HG02938 (cell line): Measurements from ENCODE around the gene CCND2.
A peak's percentile ranks its signal among the peaks of the same experiment; 100 is the strongest.

ENCODE experiments used
- ATAC-seq: cut with Tn5 transposase; IDR thresholded peaks from one replicate; pipeline ENCODE4 v1.9.1; 2021; ENCODE audit warnings: mild to moderate bottlenecking, moderate library complexity; ENCODE audit not compliant: unreplicated experiment

Gene CCND2

GRCh38 chr12:4289231-4289878 is 15.8 kb downstream of the CCND2 start:
- no peak for ATAC-seq

GRCh38 chr12:4289998-4290790 is 16.6 kb downstream of the CCND2 start:
- ATAC-seq, result no peak

- ATAC-seq, result no peak
Measured at GRCh38 chr12:4292341-4293073, 18.9 kb downstream of the CCND2 start.

GRCh38 chr12:4293299-4293965 is 19.9 kb downstream of the CCND2 start:
- no peak for ATAC-seq

GRCh38 chr12:4293966-4294505 is 20.5 kb downstream of the CCND2 start:
- ATAC-seq, result no peak

GRCh38 chr12:4296751-4297150 is 23.2 kb downstream of the CCND2 start:
- no peak for ATAC-seq

GRCh38 chr12:4297617-4298016 is 24.1 kb downstream of the CCND2 start:
- no peak for ATAC-seq

- ATAC-seq, result no peak
Measured at GRCh38 chr12:4300883-4301282, 27.3 kb downstream of the CCND2 start.

- no peak for ATAC-seq
Measured at GRCh38 chr12:4301932-4302501, 28.5 kb downstream of the CCND2 start.

GRCh38 chr12:4302881-4303280 is 29.3 kb downstream of the CCND2 start:
- no peak for ATAC-seq

- no peak for ATAC-seq
Measured at GRCh38 chr12:4303750-4304149, 30.2 kb downstream of the CCND2 start.

GRCh38 chr12:4307593-4308333 is 34.2 kb downstream of the CCND2 start:
- no peak for ATAC-seq

- ATAC-seq, result no peak
Measured at GRCh38 chr12:4308334-4308950, 34.9 kb downstream of the CCND2 start.

- no peak for ATAC-seq
Measured at GRCh38 chr12:4311776-4312175, 38.2 kb downstream of the CCND2 start.

GRCh38 chr12:4312251-4312650 is 38.7 kb downstream of the CCND2 start:
- no peak for ATAC-seq

GRCh38 chr12:4320497-4320852 is 46.9 kb downstream of the CCND2 start:
- peak; percentile 43 for ATAC-seq

- peak; percentile 93 for ATAC-seq
Measured at GRCh38 chr12:4320853-4321701, 47.5 kb downstream of the CCND2 start, which contains the start of gene TIGAR. Gene TIGAR, plus strand, starts transcription at chr12:4321213. Its CDS starts 59 bp downstream, at chr12:4321272.

GRCh38 chr12:4322726-4323125 is 49.2 kb downstream of the CCND2 start:
- ATAC-seq, result no peak
